Measurements from ENCODE around the gene TTC28. TPM values are rescaled to one million over a fixed set of nuclear protein-coding genes. Genes with fewer than 3 reads are reported as not detected.

The TTC28 gene
- total RNA-seq, 4 donors from 2014 or later = 35.6 to 42.6 (median 36.9) TPM

- intact Hi-C loops (cut with DNase I) = no loop called here
- Histone ChIP-seq H3K4me1 (peaks cover 17 to 18% (median 18%) of the 10 kb centered on the region in 4 donors), H3K27ac (replicated peaks in 1 of 4) (peak overlapping the region; percentile 62 to 68 (median 66)), H3K27me3 (no peaks in the 10 kb centered on the region), H3K9me3 (no peaks in the 10 kb centered on the region), H3K4me3 (no peak overlapping the region), H3K36me3 (peaks cover 7 to 90% (median 52%) of the 10 kb centered on the region in 4 donors)
- no peak for TF ChIP-seq POLR2A (IDR thresholded peaks at IDR 0.05; ENCODE audit: low read depth)
- TF ChIP-seq, protein P1, sequence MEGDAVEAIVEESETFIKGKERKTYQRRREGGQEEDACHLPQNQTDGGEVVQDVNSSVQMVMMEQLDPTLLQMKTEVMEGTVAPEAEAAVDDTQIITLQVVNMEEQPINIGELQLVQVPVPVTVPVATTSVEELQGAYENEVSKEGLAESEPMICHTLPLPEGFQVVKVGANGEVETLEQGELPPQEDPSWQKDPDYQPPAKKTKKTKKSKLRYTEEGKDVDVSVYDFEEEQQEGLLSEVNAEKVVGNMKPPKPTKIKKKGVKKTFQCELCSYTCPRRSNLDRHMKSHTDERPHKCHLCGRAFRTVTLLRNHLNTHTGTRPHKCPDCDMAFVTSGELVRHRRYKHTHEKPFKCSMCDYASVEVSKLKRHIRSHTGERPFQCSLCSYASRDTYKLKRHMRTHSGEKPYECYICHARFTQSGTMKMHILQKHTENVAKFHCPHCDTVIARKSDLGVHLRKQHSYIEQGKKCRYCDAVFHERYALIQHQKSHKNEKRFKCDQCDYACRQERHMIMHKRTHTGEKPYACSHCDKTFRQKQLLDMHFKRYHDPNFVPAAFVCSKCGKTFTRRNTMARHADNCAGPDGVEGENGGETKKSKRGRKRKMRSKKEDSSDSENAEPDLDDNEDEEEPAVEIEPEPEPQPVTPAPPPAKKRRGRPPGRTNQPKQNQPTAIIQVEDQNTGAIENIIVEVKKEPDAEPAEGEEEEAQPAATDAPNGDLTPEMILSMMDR (IDR thresholded peaks at IDR 0.05) = no peak
- 92% methylated on average over 6 of the region's 7 CpGs for WGBS
- no peak for DNase-seq (ENCODE audit: extremely low spot score)
Observed at GRCh38 chr22:27991586-27992293, 687.9 kb downstream of the TTC28 start.

DNA sequence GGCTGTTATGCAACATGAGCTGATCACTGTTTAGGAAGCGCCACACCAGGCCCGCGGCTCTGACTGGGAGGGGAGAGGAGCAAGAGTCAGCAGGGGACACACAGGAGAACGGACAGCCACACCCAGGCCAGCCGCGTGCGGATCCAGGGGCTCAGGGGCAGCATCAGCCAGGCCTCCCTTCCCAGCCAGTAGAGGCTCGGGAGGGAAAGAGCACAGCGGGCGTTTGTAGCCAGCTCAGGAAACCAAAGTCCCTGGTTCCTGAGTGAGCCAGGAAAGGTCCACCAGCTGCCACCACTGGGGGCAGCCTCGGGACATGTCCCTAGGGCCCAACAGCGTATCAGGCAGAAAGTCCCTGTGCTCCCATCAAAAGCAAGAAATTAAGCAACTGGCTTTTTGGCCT lies 688.8 kb downstream of the TTC28 start:
- intact Hi-C loops (cut with DNase I) = no loop called here
- Histone ChIP-seq H3K9me3 (no peaks in the 10 kb centered on the region), H3K4me3 (no peak overlapping the region), H3K4me1 (peaks cover 17 to 18% (median 18%) of the 10 kb centered on the region in 4 donors), H3K27ac (replicated peaks in 1 of 4) (peak overlapping the region; percentile 62 to 68 (median 66)), H3K27me3 (no peaks in the 10 kb centered on the region), H3K36me3 (peaks cover 9 to 90% (median 55%) of the 10 kb centered on the region in 4 donors)
- no peak for DNase-seq (ENCODE audit: extremely low spot score)
- TF ChIP-seq EP300 (IDR thresholded peaks at IDR 0.05) = no peak
- peak; percentile 34 to 49 for TF ChIP-seq POLR2AphosphoS5 (IDR thresholded peaks at IDR 0.05)
- TF ChIP-seq, protein P1 (IDR thresholded peaks at IDR 0.05) = peak; percentile 21 to 60 (median 39)
- no peak for TF ChIP-seq POLR2A (IDR thresholded peaks at IDR 0.05; ENCODE audit: low read depth)
- 55% methylated on average over 12 of the region's 12 CpGs for WGBS

DNA sequence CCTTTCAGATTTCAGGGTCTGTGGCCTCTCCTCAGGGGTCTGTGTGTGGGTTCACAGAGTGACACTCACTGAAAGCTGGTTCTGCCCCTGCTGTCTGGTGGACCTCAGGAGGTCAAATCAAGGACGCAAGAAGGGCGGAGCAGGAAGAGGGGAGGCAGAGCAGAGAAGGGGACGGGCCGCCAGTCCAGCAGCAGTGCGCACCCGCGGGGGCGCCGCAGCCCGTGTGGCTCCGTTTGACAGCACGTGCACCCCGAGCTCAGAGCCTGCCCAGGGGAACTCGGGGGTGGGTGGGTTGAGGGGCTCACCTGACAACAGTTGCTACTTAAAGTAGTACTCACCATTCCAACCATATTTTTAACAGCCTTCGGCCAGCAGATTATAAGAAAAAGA lies 689.2 kb downstream of the TTC28 start:
- intact Hi-C loops (cut with DNase I) = no loop called here
- DNase-seq (ENCODE audit: extremely low spot score) = no peak
- Histone ChIP-seq H3K27me3 (no peaks in the 10 kb centered on the region), H3K27ac (replicated peaks in 1 of 4) (peak overlapping the region; percentile 62 to 68 (median 66)), H3K4me3 (no peak overlapping the region), H3K9me3 (no peaks in the 10 kb centered on the region), H3K4me1 (peaks cover 17 to 18% (median 18%) of the 10 kb centered on the region in 4 donors), H3K36me3 (peaks cover 11 to 90% (median 55%) of the 10 kb centered on the region in 4 donors)
- TF ChIP-seq EP300 (IDR thresholded peaks at IDR 0.05) = no peak
- TF ChIP-seq, protein P1 (IDR thresholded peaks at IDR 0.05) = no peak
- TF ChIP-seq POLR2A (IDR thresholded peaks at IDR 0.05; ENCODE audit: low read depth) = no peak
- 89% methylated on average over 15 of the region's 15 CpGs for WGBS

GRCh38 chr22:27989758-27990450 lies 689.7 kb downstream of the TTC28 start:
- Histone ChIP-seq H3K9me3 (no peaks in the 10 kb centered on the region), H3K4me3 (no peak overlapping the region), H3K27ac (replicated peaks in 1 of 4) (peak overlapping the region; percentile 62 to 68 (median 66)), H3K4me1 (peaks cover 17 to 18% (median 18%) of the 10 kb centered on the region in 4 donors), H3K27me3 (no peaks in the 10 kb centered on the region), H3K36me3 (peaks cover 11 to 90% (median 54%) of the 10 kb centered on the region in 4 donors)
- no peak for DNase-seq (ENCODE audit: extremely low spot score)
- WGBS = 85% methylated on average over 15 of the region's 15 CpGs
- TF ChIP-seq, protein P1 (IDR thresholded peaks at IDR 0.05) = no peak
- intact Hi-C loops (cut with DNase I) = no loop called here

Measured in esophagus muscularis mucosa (tissue), 4 donors.